Measurements from ENCODE around the gene KLHL36.

Gene KLHL36

DNA sequence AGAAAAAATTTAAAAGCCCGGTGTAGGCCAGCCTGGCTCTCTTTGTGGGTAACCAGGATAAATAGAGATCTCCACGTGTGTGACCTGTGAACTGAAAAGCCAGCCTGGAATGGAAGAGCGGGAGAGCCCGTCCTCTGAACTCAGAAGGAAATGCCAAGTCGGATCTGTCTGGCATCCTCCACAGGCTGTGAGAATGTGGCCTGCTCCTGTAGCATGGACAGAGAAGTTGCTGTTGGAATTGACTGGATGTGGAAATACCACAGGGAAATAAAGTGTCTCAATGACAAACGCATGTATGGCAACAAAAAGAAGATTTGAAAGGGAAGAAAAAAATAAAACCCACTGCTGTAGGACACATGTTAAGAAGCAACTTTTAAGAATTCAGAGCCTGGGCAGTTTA is 6.7 kb downstream of the KLHL36 start:
- ATAC-seq = no peak

GRCh38 chr16:84656649-84657048 is 8.3 kb downstream of the KLHL36 start:
- ATAC-seq = no peak
- TF ChIP-seq, protein P1, sequence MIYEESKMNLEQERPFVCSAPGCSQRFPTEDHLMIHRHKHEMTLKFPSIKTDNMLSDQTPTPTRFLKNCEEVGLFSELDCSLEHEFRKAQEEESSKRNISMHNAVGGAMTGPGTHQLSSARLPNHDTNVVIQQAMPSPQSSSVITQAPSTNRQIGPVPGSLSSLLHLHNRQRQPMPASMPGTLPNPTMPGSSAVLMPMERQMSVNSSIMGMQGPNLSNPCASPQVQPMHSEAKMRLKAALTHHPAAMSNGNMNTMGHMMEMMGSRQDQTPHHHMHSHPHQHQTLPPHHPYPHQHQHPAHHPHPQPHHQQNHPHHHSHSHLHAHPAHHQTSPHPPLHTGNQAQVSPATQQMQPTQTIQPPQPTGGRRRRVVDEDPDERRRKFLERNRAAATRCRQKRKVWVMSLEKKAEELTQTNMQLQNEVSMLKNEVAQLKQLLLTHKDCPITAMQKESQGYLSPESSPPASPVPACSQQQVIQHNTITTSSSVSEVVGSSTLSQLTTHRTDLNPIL (CRISPR knock-in tag; IDR thresholded peaks at IDR 0.05; ENCODE audit: low read depth) = no peak
- no peak for TF ChIP-seq PPARA (CRISPR knock-in tag; IDR thresholded peaks at IDR 0.05; ENCODE audit: borderline replicate concordance)
- TF ChIP-seq ZNF8 (CRISPR knock-in tag; IDR thresholded peaks at IDR 0.05) = no peak
- no peak for TF ChIP-seq OSR1 (CRISPR knock-in tag; IDR thresholded peaks at IDR 0.05)
- no peak for TF ChIP-seq ESRRG (CRISPR knock-in tag; IDR thresholded peaks at IDR 0.05)
- TF ChIP-seq ARNTL (CRISPR knock-in tag; IDR thresholded peaks at IDR 0.05; ENCODE audit: borderline replicate concordance, low read depth) = no peak
- no peak for TF ChIP-seq ZC3H10 (CRISPR knock-in tag; IDR thresholded peaks at IDR 0.05)
- TF ChIP-seq RARB (CRISPR knock-in tag; IDR thresholded peaks at IDR 0.05) = no peak
- TF ChIP-seq, protein P2, sequence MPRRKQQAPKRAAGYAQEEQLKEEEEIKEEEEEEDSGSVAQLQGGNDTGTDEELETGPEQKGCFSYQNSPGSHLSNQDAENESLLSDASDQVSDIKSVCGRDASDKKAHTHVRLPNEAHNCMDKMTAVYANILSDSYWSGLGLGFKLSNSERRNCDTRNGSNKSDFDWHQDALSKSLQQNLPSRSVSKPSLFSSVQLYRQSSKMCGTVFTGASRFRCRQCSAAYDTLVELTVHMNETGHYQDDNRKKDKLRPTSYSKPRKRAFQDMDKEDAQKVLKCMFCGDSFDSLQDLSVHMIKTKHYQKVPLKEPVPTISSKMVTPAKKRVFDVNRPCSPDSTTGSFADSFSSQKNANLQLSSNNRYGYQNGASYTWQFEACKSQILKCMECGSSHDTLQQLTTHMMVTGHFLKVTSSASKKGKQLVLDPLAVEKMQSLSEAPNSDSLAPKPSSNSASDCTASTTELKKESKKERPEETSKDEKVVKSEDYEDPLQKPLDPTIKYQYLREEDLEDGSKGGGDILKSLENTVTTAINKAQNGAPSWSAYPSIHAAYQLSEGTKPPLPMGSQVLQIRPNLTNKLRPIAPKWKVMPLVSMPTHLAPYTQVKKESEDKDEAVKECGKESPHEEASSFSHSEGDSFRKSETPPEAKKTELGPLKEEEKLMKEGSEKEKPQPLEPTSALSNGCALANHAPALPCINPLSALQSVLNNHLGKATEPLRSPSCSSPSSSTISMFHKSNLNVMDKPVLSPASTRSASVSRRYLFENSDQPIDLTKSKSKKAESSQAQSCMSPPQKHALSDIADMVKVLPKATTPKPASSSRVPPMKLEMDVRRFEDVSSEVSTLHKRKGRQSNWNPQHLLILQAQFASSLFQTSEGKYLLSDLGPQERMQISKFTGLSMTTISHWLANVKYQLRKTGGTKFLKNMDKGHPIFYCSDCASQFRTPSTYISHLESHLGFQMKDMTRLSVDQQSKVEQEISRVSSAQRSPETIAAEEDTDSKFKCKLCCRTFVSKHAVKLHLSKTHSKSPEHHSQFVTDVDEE (CRISPR knock-in tag; IDR thresholded peaks at IDR 0.05) = no peak
- TF ChIP-seq BACH2 (CRISPR knock-in tag; IDR thresholded peaks at IDR 0.05; ENCODE audit: borderline replicate concordance) = no peak
- TF ChIP-seq TCF4 (CRISPR knock-in tag; IDR thresholded peaks at IDR 0.05; ENCODE audit: borderline replicate concordance) = no peak
- no peak for TF ChIP-seq CSRNP3 (CRISPR knock-in tag; IDR thresholded peaks at IDR 0.05)
- no peak for TF ChIP-seq ZFP30 (CRISPR knock-in tag; IDR thresholded peaks at IDR 0.05)
- TF ChIP-seq ZNF70 (CRISPR knock-in tag; IDR thresholded peaks at IDR 0.05) = no peak
- no peak for TF ChIP-seq ZFP3 (CRISPR knock-in tag; IDR thresholded peaks at IDR 0.05)
- no peak for TF ChIP-seq TOX (CRISPR knock-in tag; IDR thresholded peaks at IDR 0.05; ENCODE audit: borderline replicate concordance)
- TF ChIP-seq ZNF565 (CRISPR knock-in tag; conservative IDR thresholded peaks at IDR 0.05; ENCODE audit: low read depth) = no peak
- no peak for TF ChIP-seq GLIS3 (CRISPR knock-in tag; IDR thresholded peaks at IDR 0.05)
- no peak for TF ChIP-seq CSDC2 (CRISPR knock-in tag; IDR thresholded peaks at IDR 0.05)

More for the DNA sequence above, 6.7 kb downstream of the KLHL36 start:
- no peak for TF ChIP-seq ZC3H10 (CRISPR knock-in tag; IDR thresholded peaks at IDR 0.05)
- no peak for TF ChIP-seq SNAI2 (CRISPR knock-in tag; IDR thresholded peaks at IDR 0.05)
- no peak for TF ChIP-seq PPARA (CRISPR knock-in tag; IDR thresholded peaks at IDR 0.05; ENCODE audit: borderline replicate concordance)
- TF ChIP-seq CSDC2 (CRISPR knock-in tag; IDR thresholded peaks at IDR 0.05) = no peak
- TF ChIP-seq, protein P2 (CRISPR knock-in tag; IDR thresholded peaks at IDR 0.05) = no peak
- TF ChIP-seq ZNF565 (CRISPR knock-in tag; conservative IDR thresholded peaks at IDR 0.05; ENCODE audit: low read depth) = no peak
- no peak for TF ChIP-seq TOX (CRISPR knock-in tag; IDR thresholded peaks at IDR 0.05; ENCODE audit: borderline replicate concordance)
- no peak for TF ChIP-seq RARB (CRISPR knock-in tag; IDR thresholded peaks at IDR 0.05)
- TF ChIP-seq ZFP30 (CRISPR knock-in tag; IDR thresholded peaks at IDR 0.05) = no peak
- no peak for TF ChIP-seq CSRNP3 (CRISPR knock-in tag; IDR thresholded peaks at IDR 0.05)
- TF ChIP-seq ZNF70 (CRISPR knock-in tag; IDR thresholded peaks at IDR 0.05) = no peak
- no peak for TF ChIP-seq ISL1 (CRISPR knock-in tag; IDR thresholded peaks at IDR 0.05)
- no peak for TF ChIP-seq ZFP3 (CRISPR knock-in tag; IDR thresholded peaks at IDR 0.05)
- TF ChIP-seq, protein P3, sequence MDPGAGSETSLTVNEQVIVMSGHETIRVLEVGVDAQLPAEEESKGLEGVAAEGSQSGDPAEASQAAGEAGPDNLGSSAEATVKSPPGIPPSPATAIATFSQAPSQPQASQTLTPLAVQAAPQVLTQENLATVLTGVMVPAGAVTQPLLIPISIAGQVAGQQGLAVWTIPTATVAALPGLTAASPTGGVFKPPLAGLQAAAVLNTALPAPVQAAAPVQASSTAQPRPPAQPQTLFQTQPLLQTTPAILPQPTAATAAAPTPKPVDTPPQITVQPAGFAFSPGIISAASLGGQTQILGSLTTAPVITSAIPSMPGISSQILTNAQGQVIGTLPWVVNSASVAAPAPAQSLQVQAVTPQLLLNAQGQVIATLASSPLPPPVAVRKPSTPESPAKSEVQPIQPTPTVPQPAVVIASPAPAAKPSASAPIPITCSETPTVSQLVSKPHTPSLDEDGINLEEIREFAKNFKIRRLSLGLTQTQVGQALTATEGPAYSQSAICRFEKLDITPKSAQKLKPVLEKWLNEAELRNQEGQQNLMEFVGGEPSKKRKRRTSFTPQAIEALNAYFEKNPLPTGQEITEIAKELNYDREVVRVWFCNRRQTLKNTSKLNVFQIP (CRISPR knock-in tag; IDR thresholded peaks at IDR 0.05; ENCODE audit: borderline replicate concordance, low read depth) = no peak

Measured in SK-N-SH treated with all-trans-retinoic acid at 6 μM for 48 hours (cell line).